Natural killer cell (primary cell): ENCODE measurements around the gene UFD1. TPM values are rescaled to one million over a fixed set of nuclear protein-coding genes. Genes with fewer than 3 reads are reported as not detected.

Experiments
- ATAC-seq, 3 donors: fragments of 150-1000 bp in 2 of 3; fragments of 200-7000 bp in 1 of 3; cut with Tn5 transposase; 1 replicate in 1 of 3; 2 replicates in 2 of 3; pipeline ENCODE4 v1.10.0; 2021; ENCODE audit warnings: mild to moderate bottlenecking in 2 of 3, moderate library complexity in 2 of 3
- DNase-seq, 2 donors: peaks; one replicate each; pipeline versions ENCODE4 v3.0.0 to v3.0.0-alpha.2; 2013 to 2021; ENCODE audit warnings: mixed read lengths in 1 of 2
- H3K27ac ChIP-seq: one replicate; pipeline ENCODE4 v1.5.1; 2013; ENCODE audit warnings: mild to moderate bottlenecking, low read length
- H3K27me3 ChIP-seq: one replicate; pipeline ENCODE4 v1.6.1; 2013; ENCODE audit warnings: low read length; ENCODE audit not compliant: control insufficient read depth, insufficient read depth
- H3K36me3 ChIP-seq: one replicate; pipeline ENCODE4 v1.6.1; 2013; ENCODE audit warnings: low read length; ENCODE audit not compliant: control insufficient read depth, insufficient read depth
- H3K4me1 ChIP-seq: one replicate; pipeline ENCODE4 v1.6.1; 2013; ENCODE audit warnings: low read length; ENCODE audit not compliant: control insufficient read depth, insufficient read depth
- H3K4me3 ChIP-seq: one replicate; pipeline ENCODE4 v1.5.1; 2013; ENCODE audit warnings: low read length
- H3K9me3 ChIP-seq: one replicate; pipeline ENCODE4 v1.6.1; 2013; ENCODE audit warnings: low read length; ENCODE audit not compliant: control insufficient read depth, insufficient read depth
- H3K27ac Mint-ChIP-seq, 2 donors: one replicate each; pipeline ENCODE4 v1.8.0; 2022; ENCODE audit warnings: mild to moderate bottlenecking in 2 of 2, mixed read lengths in 2 of 2, moderate library complexity in 1 of 2
- H3K27me3 Mint-ChIP-seq, 2 donors: one replicate each; pipeline ENCODE4 v1.8.0; 2022; ENCODE audit warnings: low read depth in 2 of 2, mixed read lengths in 2 of 2
- H3K36me3 Mint-ChIP-seq: one replicate; pipeline ENCODE4 v1.8.0; 2022; ENCODE audit warnings: mixed read lengths
- H3K4me1 Mint-ChIP-seq, 2 donors: one replicate each; pipeline ENCODE4 v1.8.0; 2022; ENCODE audit warnings: mixed read lengths in 2 of 2
- H3K4me3 Mint-ChIP-seq: one replicate; pipeline ENCODE4 v1.8.0; 2022; ENCODE audit warnings: mild to moderate bottlenecking, moderate library complexity, mixed read lengths
- H3K9me3 Mint-ChIP-seq, 2 donors: one replicate each; pipeline ENCODE4 v1.8.0; 2022; ENCODE audit warnings: mixed read lengths in 2 of 2
- CTCF ChIP-seq: fragments of 200-600 bp; IDR thresholded peaks from one replicate; pipeline ENCODE4 v1.8.0; 2022; ENCODE audit warnings: antibody characterized with exemption
- WGBS: methylation state at CpG from one replicate; pipeline ENCODE4 v1.1.7; 2013; ENCODE audit warnings: missing lambda C conversion rate; ENCODE audit not compliant: insufficient coverage; 5-methylcytosine and 5-hydroxymethylcytosine counted together
- intact Hi-C: fragments of 100-400 bp; cut with micrococcal nuclease; formaldehyde crosslinking; loops from one replicate; pipeline ENCODE4 v1.14.2; 2022
- total RNA-seq, 4 donors: library from RNA; stranded (reverse); fragments of 120-200 nt in 1 of 4; gene quantifications; one replicate each; pipeline versions ENCODE4 v1.2.3 to v1.2.4, GENCODE V29; 2013 to 2022

The UFD1 gene
- total RNA-seq, 3 donors from 2014 or later (not counting 1 experiment from before 2014, with no cell fraction given), result 73.8 to 101 (median 77.8) TPM

GRCh38 chr22:19431649-19432132 lies 47.3 kb downstream of the UFD1 start, which contains the start of gene HIRA:
Gene HIRA (minus strand): TSS chr22:19431733. CDS start chr22:19431476, 257 bp downstream.
- H3K9me3 Mint-ChIP-seq, result no peaks in the 10 kb centered on the region
- peak within 1 kb of the TSS; percentile 97 for H3K27ac ChIP-seq
- no peak for TF ChIP-seq CTCF
- intact Hi-C loops, result loop anchor here (1.0 to 10.0 kb wide), 4 partner anchors 12 to 307 kb away; partner anchors contain the start of genes C22orf39, CDC45, DGCR2 and UFD1
- H3K4me1 ChIP-seq, result peaks cover 43% of the 10 kb centered on the region
- H3K4me1 Mint-ChIP-seq, result peaks cover 34 to 43% of the 10 kb centered on the region in 2 donors
- DNase-seq (peak; percentile 87 to 90), ATAC-seq (peak; percentile 44 to 72 (median 56))
- WGBS, result under 1% methylated on average over 66 of the region's 66 CpGs
- H3K27ac Mint-ChIP-seq, result peak within 1 kb of the TSS; percentile 93 to 100
- H3K27me3 ChIP-seq, result no peaks in the 10 kb centered on the region
- H3K4me3 Mint-ChIP-seq, result peak within 1 kb of the TSS; percentile 97
- H3K4me3 ChIP-seq, result peak within 1 kb of the TSS; percentile 95
- H3K27me3 Mint-ChIP-seq, result no peaks in the 10 kb centered on the region
- H3K36me3 ChIP-seq, result peaks cover 15% of the 10 kb centered on the region
- peaks cover 6% of the 10 kb centered on the region for H3K36me3 Mint-ChIP-seq
- H3K9me3 ChIP-seq, result no peaks in the 10 kb centered on the region

- no peaks in the 10 kb centered on the region for H3K9me3 ChIP-seq
- intact Hi-C loops, result loop anchor here (10.0 kb wide), 1 partner anchor 306 kb away; the partner anchor contains the start of gene DGCR2
- H3K27me3 Mint-ChIP-seq, result no peaks in the 10 kb centered on the region
- H3K9me3 Mint-ChIP-seq, result no peaks in the 10 kb centered on the region
- peak; percentile 49 to 51 for DNase-seq
- peak overlapping the region; percentile 83 for H3K27ac ChIP-seq
- H3K27ac Mint-ChIP-seq, result peak overlapping the region; percentile 93 to 100
- no peak for ATAC-seq
- peaks cover 13% of the 10 kb centered on the region for H3K36me3 ChIP-seq
- H3K4me3 ChIP-seq, result peak overlapping the region; percentile 76
- no peaks in the 10 kb centered on the region for H3K27me3 ChIP-seq
- no peak for TF ChIP-seq CTCF
- WGBS, result under 1% methylated on average over 53 of the region's 53 CpGs
- peaks cover 6% of the 10 kb centered on the region for H3K36me3 Mint-ChIP-seq
- H3K4me1 Mint-ChIP-seq, result peaks cover 41 to 50% of the 10 kb centered on the region in 2 donors
- H3K4me1 ChIP-seq, result peaks cover 46% of the 10 kb centered on the region
- peak overlapping the region; percentile 97 for H3K4me3 Mint-ChIP-seq
Observed at GRCh38 chr22:19430890-19431541, 48.0 kb downstream of the UFD1 start.

GRCh38 chr22:19429950-19430889 lies 48.8 kb downstream of the UFD1 start:
- Mint-ChIP-seq H3K4me1 (peaks cover 47 to 52% of the 10 kb centered on the region in 2 donors), H3K4me3 (peak overlapping the region; percentile 97)
- H3K4me1 ChIP-seq, result peaks cover 53% of the 10 kb centered on the region

More at GRCh38 chr22:19429950-19430889, 48.8 kb downstream of the UFD1 start:
- intact Hi-C loops, result loop anchor here (10.0 kb wide), 1 partner anchor 305 kb away; the partner anchor contains the start of gene DGCR2
- H3K36me3 ChIP-seq, result peaks cover 6% of the 10 kb centered on the region
- ATAC-seq (peak; percentile 32 to 40 (median 33)), DNase-seq (peak; percentile 37 to 71)
- no peaks in the 10 kb centered on the region for H3K27me3 ChIP-seq
- peak overlapping the region; percentile 93 to 100 for H3K27ac Mint-ChIP-seq
- WGBS, result 5% methylated on average over 12 of the region's 12 CpGs
- H3K9me3 ChIP-seq, result no peaks in the 10 kb centered on the region
- peak overlapping the region; percentile 83 for H3K27ac ChIP-seq
- peaks cover 6% of the 10 kb centered on the region for H3K36me3 Mint-ChIP-seq
- no peaks in the 10 kb centered on the region for H3K27me3 Mint-ChIP-seq
- H3K4me3 ChIP-seq, result peak overlapping the region; percentile 76
- H3K9me3 Mint-ChIP-seq, result no peaks in the 10 kb centered on the region
- TF ChIP-seq CTCF, result no peak
